OCI-LY7 (cell line): ENCODE data around the gene LRRN2. TPM values are rescaled to one million over a fixed set of nuclear protein-coding genes. Genes with fewer than 3 reads are reported as not detected.

Experiments used
- BruUV-seq: library from RNA; stranded (reverse); fragments of 400-500 nt; replicated peaks from 2 replicates; lab custom pipeline; 2021; lab: Mats Ljungman, UMichigan
- CTCF ChIA-PET: fragments of 300-600 bp; sonication (Branson Sonifier 250); formaldehyde crosslinking; loops from one replicate; lab custom pipeline; 2022; ENCODE audit warnings: antibody characterized with exemption; ENCODE audit not compliant: unreplicated experiment; lab: Charles Lee
- POLR2A ChIA-PET: fragments of 300-600 bp; sonication (Branson Sonifier 250); formaldehyde crosslinking; loops from one replicate; lab custom pipeline; 2022; ENCODE audit warnings: antibody characterized with exemption; lab: Charles Lee
- DNase-seq: peaks from one replicate; pipeline ENCODE4 v3.0.0-alpha.2; 2015; ENCODE audit warnings: low spot score
- H2AFZ ChIP-seq: fragments of 200-600 bp; sonication (generic), shearing (Covaris generic); 2 replicates; pipeline ENCODE4 v1.6.1; 2014; ENCODE audit warnings: mild to moderate bottlenecking, antibody characterized with exemption, low read length, moderate library complexity
- H3K27ac ChIP-seq: fragments of 200-600 bp; sonication (generic); 2 replicates; pipeline ENCODE4 v1.5.1; 2014; ENCODE audit warnings: mixed run types, low read depth, mild to moderate bottlenecking, moderate library complexity, low read length, inconsistent platforms; ENCODE audit not compliant: poor library complexity, severe bottlenecking
- H3K36me3 ChIP-seq: fragments of 200-600 bp; sonication (generic); 2 replicates; pipeline ENCODE4 v1.6.1; 2014; ENCODE audit warnings: mild to moderate bottlenecking, antibody characterized with exemption, low read length, moderate library complexity, mixed read lengths; ENCODE audit not compliant: insufficient read depth
- H3K4me1 ChIP-seq: fragments of 200-600 bp; sonication (generic); 2 replicates; pipeline ENCODE4 v1.5.1; 2014; ENCODE audit warnings: mild to moderate bottlenecking, low read length; ENCODE audit not compliant: insufficient read depth, poor library complexity, severe bottlenecking
- H3K4me2 ChIP-seq: fragments of 200-600 bp; sonication (generic); 2 replicates; pipeline ENCODE4 v1.6.1; 2014; ENCODE audit warnings: mild to moderate bottlenecking, low read length
- H3K4me3 ChIP-seq: fragments of 200-600 bp; sonication (generic); 2 replicates; pipeline ENCODE4 v1.5.1; 2014; ENCODE audit warnings: mild to moderate bottlenecking, low read depth, low read length; ENCODE audit not compliant: poor library complexity, severe bottlenecking
- H3K79me2 ChIP-seq: fragments of 200-600 bp; sonication (generic); 2 replicates; pipeline ENCODE4 v1.6.1; 2016; ENCODE audit warnings: low read depth, mild to moderate bottlenecking, low read length, moderate library complexity, mixed read lengths; ENCODE audit not compliant: insufficient read depth
- H3K9me2 ChIP-seq: fragments of 200-600 bp; sonication (generic); 2 replicates; pipeline ENCODE4 v1.6.1; 2016; ENCODE audit warnings: mild to moderate bottlenecking, low read length, mixed read lengths; ENCODE audit not compliant: insufficient read depth
- H3K9me3 ChIP-seq: fragments of 200-600 bp; sonication (generic); 2 replicates; pipeline ENCODE4 v1.6.1; 2014; ENCODE audit warnings: mild to moderate bottlenecking, mixed run types, low read length, mixed read lengths
- H4K20me1 ChIP-seq: fragments of 200-600 bp; sonication (generic); 2 replicates; pipeline ENCODE4 v1.6.1; 2014; ENCODE audit warnings: mild to moderate bottlenecking, antibody characterized with exemption, low read length, moderate library complexity, mixed read lengths; ENCODE audit not compliant: insufficient read depth
- EZH2phosphoT487 ChIP-seq: fragments of 200-600 bp; sonication (generic); IDR thresholded peaks from 2 replicates; pipeline ENCODE4 v1.6.1; 2018; ENCODE audit warnings: low read depth, borderline replicate concordance, mild to moderate bottlenecking, mixed run types, antibody characterized with exemption, low read length, moderate library complexity, mixed read lengths
- intact Hi-C: fragments of 100-400 bp; cut with micrococcal nuclease; formaldehyde crosslinking; loops from one replicate; pipeline ENCODE4 v1.10.0; 2022; ENCODE audit not compliant: unreplicated experiment
- total RNA-seq, 2 experiments: library from RNA; depleted of rRNA in 1 of 2; stranded (reverse); fragments of >200 nt in 1 of 2; shearing (Covaris generic) in 1 of 2; gene quantifications; 2 replicates each; pipeline ENCODE4 v1.2.3, GENCODE V29; 2014 to 2022
- TF ChIP-seq, protein P1 (sequence below): fragments of 200-600 bp; sonication (generic); conservative IDR thresholded peaks from 2 replicates; pipeline ENCODE4 v1.5.1; 2014; ENCODE audit warnings: mild to moderate bottlenecking, antibody characterized with exemption, low read length, moderate library complexity, mixed read lengths

Gene LRRN2
- total RNA-seq, 2 experiments from 2014 or later, result not detected

DNA sequence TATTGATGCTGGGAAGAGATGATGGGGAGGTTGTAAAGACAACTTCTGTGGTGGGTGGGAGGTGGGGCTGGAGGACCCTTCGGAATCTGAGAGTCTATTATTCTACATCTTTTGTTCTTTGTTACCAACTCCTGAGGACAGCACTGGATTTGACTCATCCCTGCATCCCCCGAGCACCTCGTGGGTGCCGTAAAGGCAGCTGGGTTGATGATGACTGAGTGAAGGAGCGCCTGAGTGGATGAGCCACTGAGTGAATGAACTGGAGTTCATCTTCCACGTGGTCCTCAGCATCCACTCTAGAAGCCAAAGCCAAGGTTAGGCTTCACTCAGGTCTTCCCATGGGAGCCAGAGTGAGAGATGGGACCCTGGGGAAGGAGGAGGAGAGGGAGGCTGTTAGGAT, 77.6 kb downstream of the LRRN2 start:
- no peaks in the 10 kb centered on the region for H3K9me3 ChIP-seq
- no peak overlapping the region for H3K4me3 ChIP-seq
- POLR2A ChIA-PET, result no interaction called here
- H3K36me3 ChIP-seq, result no peaks in the 10 kb centered on the region
- H2AFZ ChIP-seq, result no peak overlapping the region
- intact Hi-C loops, result no loop called here
- TF ChIP-seq, protein P1, sequence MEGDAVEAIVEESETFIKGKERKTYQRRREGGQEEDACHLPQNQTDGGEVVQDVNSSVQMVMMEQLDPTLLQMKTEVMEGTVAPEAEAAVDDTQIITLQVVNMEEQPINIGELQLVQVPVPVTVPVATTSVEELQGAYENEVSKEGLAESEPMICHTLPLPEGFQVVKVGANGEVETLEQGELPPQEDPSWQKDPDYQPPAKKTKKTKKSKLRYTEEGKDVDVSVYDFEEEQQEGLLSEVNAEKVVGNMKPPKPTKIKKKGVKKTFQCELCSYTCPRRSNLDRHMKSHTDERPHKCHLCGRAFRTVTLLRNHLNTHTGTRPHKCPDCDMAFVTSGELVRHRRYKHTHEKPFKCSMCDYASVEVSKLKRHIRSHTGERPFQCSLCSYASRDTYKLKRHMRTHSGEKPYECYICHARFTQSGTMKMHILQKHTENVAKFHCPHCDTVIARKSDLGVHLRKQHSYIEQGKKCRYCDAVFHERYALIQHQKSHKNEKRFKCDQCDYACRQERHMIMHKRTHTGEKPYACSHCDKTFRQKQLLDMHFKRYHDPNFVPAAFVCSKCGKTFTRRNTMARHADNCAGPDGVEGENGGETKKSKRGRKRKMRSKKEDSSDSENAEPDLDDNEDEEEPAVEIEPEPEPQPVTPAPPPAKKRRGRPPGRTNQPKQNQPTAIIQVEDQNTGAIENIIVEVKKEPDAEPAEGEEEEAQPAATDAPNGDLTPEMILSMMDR, result no peak
- H3K9me2 ChIP-seq, result no peaks in the 10 kb centered on the region
- H3K4me1 ChIP-seq, result no peaks in the 10 kb centered on the region
- H3K4me2 ChIP-seq, result no peak overlapping the region
- H3K79me2 ChIP-seq, result no peaks in the 10 kb centered on the region
- CTCF ChIA-PET, result interaction anchor here (0.6 kb wide), 1 partner anchor 13 kb away, joined by 3 read pairs; no protein-coding TSS in a partner anchor
- no peak for DNase-seq
- no peaks in the 10 kb centered on the region for H4K20me1 ChIP-seq
- no peak overlapping the region for H3K27ac ChIP-seq
- BruUV-seq, result no TSS peak

DNA sequence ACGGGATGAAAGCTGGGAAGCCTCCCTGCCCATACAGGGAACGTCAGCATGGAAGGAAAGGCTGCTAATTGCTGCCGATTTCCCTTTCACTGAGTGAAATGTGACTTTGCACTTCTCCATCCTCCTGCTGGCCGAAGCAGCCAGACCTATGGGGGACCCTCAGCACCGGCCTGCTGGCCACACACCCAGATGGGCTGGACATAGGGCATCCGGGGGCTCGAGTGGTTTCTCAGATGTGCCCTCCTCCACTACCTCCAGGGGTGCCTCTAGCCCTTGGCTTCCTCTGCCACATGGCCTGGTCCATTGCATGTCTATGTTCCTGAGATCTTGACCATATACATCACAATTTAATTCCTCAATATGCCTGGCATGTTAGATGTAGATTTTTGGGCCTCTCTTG, 79.7 kb downstream of the LRRN2 start:
- no peak for DNase-seq
- Histone ChIP-seq H3K4me1 (no peaks in the 10 kb centered on the region), H3K36me3 (no peaks in the 10 kb centered on the region), H3K27ac (no peak overlapping the region), H3K79me2 (no peaks in the 10 kb centered on the region), H3K4me2 (no peak overlapping the region), H2AFZ (no peak overlapping the region), H3K9me2 (no peaks in the 10 kb centered on the region), H3K4me3 (no peak overlapping the region), H3K9me3 (no peaks in the 10 kb centered on the region), H4K20me1 (no peaks in the 10 kb centered on the region)
- POLR2A ChIA-PET, result no interaction called here
- CTCF ChIA-PET, result no interaction called here
- no peak for TF ChIP-seq EZH2phosphoT487
- TF ChIP-seq, protein P1, result no peak
- intact Hi-C loops, result no loop called here
- BruUV-seq, result no TSS peak

DNA sequence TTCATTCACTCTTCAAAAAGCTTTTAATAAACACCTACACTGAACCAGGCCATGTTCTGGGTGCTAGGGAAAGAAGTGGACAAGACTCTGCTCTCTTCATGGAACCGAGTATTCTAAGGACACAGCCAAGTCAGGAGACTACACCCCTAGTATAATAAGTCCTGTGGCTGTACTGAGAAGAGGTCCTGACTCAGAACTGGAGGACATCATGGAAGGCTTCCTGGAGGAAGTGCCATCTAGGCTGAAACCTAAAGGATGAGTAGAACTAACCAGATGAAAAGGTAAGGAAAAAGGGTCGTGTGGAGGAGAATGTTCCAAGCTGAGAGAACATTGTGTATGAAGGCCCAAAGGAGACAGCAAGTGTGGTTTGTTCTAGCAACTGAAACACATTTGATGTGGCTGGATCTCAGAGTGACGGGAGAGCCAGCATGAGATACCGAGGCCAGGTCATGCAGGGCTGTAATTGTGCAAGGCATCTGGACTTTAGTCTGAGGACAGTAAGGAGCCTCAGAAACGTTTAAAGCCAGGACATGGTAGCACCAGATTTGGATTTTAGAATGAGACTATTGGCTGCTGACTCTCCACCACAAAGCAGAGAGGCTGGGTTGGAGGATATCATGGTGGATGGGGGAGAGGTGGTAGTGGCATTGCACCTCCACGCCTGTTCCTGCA, 82.5 kb downstream of the LRRN2 start:
- no peaks in the 10 kb centered on the region for H3K79me2 ChIP-seq
- intact Hi-C loops, result no loop called here
- BruUV-seq, result no TSS peak
- no peaks in the 10 kb centered on the region for H3K9me2 ChIP-seq
- H3K27ac ChIP-seq, result no peak overlapping the region
- ChIA-PET POLR2A (no interaction called here), CTCF (interaction anchor here (0.6 kb wide), 1 partner anchor 645 kb away, joined by 9 read pairs; no protein-coding TSS in a partner anchor)
- no peak overlapping the region for H3K4me3 ChIP-seq
- no peak overlapping the region for H3K4me2 ChIP-seq
- H3K9me3 ChIP-seq, result no peaks in the 10 kb centered on the region
- H4K20me1 ChIP-seq, result no peaks in the 10 kb centered on the region
- H3K36me3 ChIP-seq, result no peaks in the 10 kb centered on the region
- H2AFZ ChIP-seq, result no peak overlapping the region
- H3K4me1 ChIP-seq, result no peaks in the 10 kb centered on the region
- no peak for TF ChIP-seq EZH2phosphoT487
- TF ChIP-seq, protein P1, result no peak
- no peak for DNase-seq
